Naive thymus-derived CD8-positive, alpha-beta T cell (primary cell): ENCODE measurements around the gene ODAD4. TPM values are rescaled to one million over a fixed set of nuclear protein-coding genes. Genes with fewer than 3 reads are reported as not detected.
A peak's percentile ranks its signal among the peaks of the same experiment; 100 is the strongest.
"Not testable (repeated sequence)": the region's sequence is repeated elsewhere in the genome, so short reads cannot be mapped to it uniquely, and the experiment has no call there.

Experiments
- ATAC-seq, 2 donors: fragments of 150-1000 bp; cut with Tn5 transposase in 1 of 2; sonication (Bioruptor Pico), chemical (Tn5 transposase) in 1 of 2; 1 replicate in 1 of 2; 2 replicates in 1 of 2; pipeline ENCODE4 v1.10.0; 2021; ENCODE audit warnings: mild to moderate bottlenecking in 2 of 2, moderate library complexity in 2 of 2
- POLR2A ChIA-PET: fragments of 350-600 bp; sonication (Branson Sonifier 250); formaldehyde crosslinking; loops from one replicate; lab custom pipeline; 2021; ENCODE audit warnings: antibody characterized with exemption; lab: Charles Lee
- DNase-seq, 10 donors: peaks; one replicate each; pipeline versions ENCODE4 v3.0.0 to v3.0.0-alpha.2; 2020 to 2022
- H3K27ac Mint-ChIP-seq, 10 donors: one replicate each; pipeline ENCODE4 v1.8.0; 2020 to 2022; ENCODE audit warnings: mild to moderate bottlenecking in 10 of 10, mixed read lengths in 10 of 10, moderate library complexity in 4 of 10, inconsistent platforms in 1 of 10
- H3K27me3 Mint-ChIP-seq, 5 donors: one replicate each; pipeline ENCODE4 v1.8.0; 2021 to 2022; ENCODE audit warnings: mixed read lengths in 5 of 5
- H3K36me3 Mint-ChIP-seq, 3 donors: one replicate each; pipeline ENCODE4 v1.8.0; 2020 to 2022; ENCODE audit warnings: mixed read lengths in 3 of 3, mild to moderate bottlenecking in 2 of 3, inconsistent platforms in 1 of 3
- H3K4me1 Mint-ChIP-seq, 4 donors: one replicate each; pipeline ENCODE4 v1.8.0; 2021 to 2022; ENCODE audit warnings: mixed read lengths in 4 of 4
- H3K4me3 Mint-ChIP-seq, 10 donors: one replicate each; pipeline ENCODE4 v1.8.0; 2020 to 2022; ENCODE audit warnings: mild to moderate bottlenecking in 10 of 10, mixed read lengths in 10 of 10, moderate library complexity in 6 of 10, inconsistent platforms in 1 of 10
- H3K9me3 Mint-ChIP-seq, 9 donors: one replicate each; pipeline ENCODE4 v1.8.0; 2020 to 2022; ENCODE audit warnings: mixed read lengths in 9 of 9, mild to moderate bottlenecking in 3 of 9, inconsistent platforms in 1 of 9, moderate library complexity in 1 of 9
- polyA plus RNA-seq, 3 donors: library from polyadenylated mRNA; unstranded; fragments of 300-500 nt; fragmentation: Illumina TruSeq; gene quantifications; one replicate each; pipeline ENCODE4 v1.2.3, GENCODE V29; 2021
- total RNA-seq, 8 experiments: library from RNA in 2 of 8; stranded (reverse) in 2 of 8; gene quantifications; one replicate each; pipeline ENCODE4 v1.2.3 and lab custom pipeline; 2021 to 2026

ODAD4 gene
- total and polyA plus RNA-seq, 5 experiments from 2014 or later = 0.08 to 0.09 TPM; not detected in 3

GRCh38 chr17:41917192-41917591 lies 13.2 kb upstream of the ODAD4 start:
- Mint-ChIP-seq H3K9me3 (no peaks in the 10 kb centered on the region), H3K36me3 (peaks cover 0 to 15% (median 0%) of the 10 kb centered on the region in 3 donors), H3K27me3 (no peaks in the 10 kb centered on the region), H3K4me1 (peaks cover 19 to 46% (median 37%) of the 10 kb centered on the region in 4 donors), H3K27ac (peak overlapping the region in 8 of 10 donors; percentile 18 to 88 (median 65)), H3K4me3 (peak overlapping the region; percentile 85 to 95 (median 90))
- DNase-seq (no peak), ATAC-seq (no peak)
- POLR2A ChIA-PET = interaction anchor here (1.7 to 3.6 kb wide), 3 partner anchors 13 to 471 kb away, joined by 6 to 37 read pairs (median 10); partner anchors contain the start of genes DNAJC7, ODAD4 and STAT3

GRCh38 chr17:41917679-41918313 lies 12.6 kb upstream of the ODAD4 start:
- peak; percentile 7 to 9 for ATAC-seq
- peak overlapping the region in 9 of 10 donors; percentile 18 to 88 (median 67) for H3K27ac Mint-ChIP-seq
- peaks cover 0 to 9% (median 0%) of the 10 kb centered on the region in 3 donors for H3K36me3 Mint-ChIP-seq
- H3K4me3 Mint-ChIP-seq = peak overlapping the region; percentile 85 to 95 (median 90)
- POLR2A ChIA-PET = interaction anchor here (0.9 to 3.6 kb wide), 10 partner anchors 9 to 471 kb away, joined by 3 to 37 read pairs (median 5); partner anchors contain the start of genes CNP, DNAJC7, NT5C3B and ODAD4
- DNase-seq = peak; percentile 7 to 65 (median 38)
- H3K27me3 Mint-ChIP-seq = no peaks in the 10 kb centered on the region
- no peaks in the 10 kb centered on the region for H3K9me3 Mint-ChIP-seq
- peaks cover 19 to 46% (median 36%) of the 10 kb centered on the region in 4 donors for H3K4me1 Mint-ChIP-seq

GRCh38 chr17:41918314-41919164 lies 11.9 kb upstream of the ODAD4 start, which contains the start of gene ACLY:
TSS of gene ACLY (minus strand) at chr17:41918951. CDS start at chr17:41913873, 5,078 bp downstream.
- Mint-ChIP-seq H3K4me3 (peak within 1 kb of the TSS; percentile 85 to 95 (median 90)), H3K27me3 (no peaks in the 10 kb centered on the region), H3K27ac (peak within 1 kb of the TSS in 9 of 10 donors; percentile 61 to 95 (median 89)), H3K36me3 (peaks cover 0 to 3% (median 0%) of the 10 kb centered on the region in 3 donors), H3K9me3 (no peaks in the 10 kb centered on the region), H3K4me1 (peaks cover 16 to 44% (median 34%) of the 10 kb centered on the region in 4 donors)
- ATAC-seq (peak; percentile 97 to 99), DNase-seq (peak; percentile 89 to 96 (median 93))
- POLR2A ChIA-PET = interaction anchor here (0.8 to 3.6 kb wide), 15 partner anchors 9 to 470 kb away, joined by 3 to 37 read pairs (median 4); partner anchors contain the start of genes CNP, DNAJC7, EIF1 and KLHL11

- POLR2A ChIA-PET = interaction anchor here (0.8 to 3.6 kb wide), 11 partner anchors 9 to 231 kb away, joined by 3 to 37 read pairs (median 5); partner anchors contain the start of genes CNP, DNAJC7, EIF1 and KLHL11
- ATAC-seq (peak in 1 of 2 donors; percentile 6), DNase-seq (no peak)
- no peaks in the 10 kb centered on the region for H3K27me3 Mint-ChIP-seq
- H3K4me3 Mint-ChIP-seq = peak overlapping the region; percentile 85 to 95 (median 90)
- peak overlapping the region in 5 of 10 donors; percentile 61 to 95 (median 90) for H3K27ac Mint-ChIP-seq
- H3K4me1 Mint-ChIP-seq = peaks cover 14 to 38% (median 32%) of the 10 kb centered on the region in 4 donors
- H3K36me3 Mint-ChIP-seq = no peaks in the 10 kb centered on the region
- no peaks in the 10 kb centered on the region for H3K9me3 Mint-ChIP-seq
Measured at GRCh38 chr17:41919165-41919817, 11.1 kb upstream of the ODAD4 start.

- DNase-seq (no peak), ATAC-seq (no peak)
- peak overlapping the region; percentile 22 to 92 (median 81) for H3K4me3 Mint-ChIP-seq
- no peaks in the 10 kb centered on the region for H3K9me3 Mint-ChIP-seq
- H3K36me3 Mint-ChIP-seq = no peaks in the 10 kb centered on the region
- POLR2A ChIA-PET = interaction anchor here (3.6 kb wide), 1 partner anchor 10 kb away, joined by 37 read pairs; the partner anchor contains the start of gene ODAD4
- peaks cover 8 to 32% (median 25%) of the 10 kb centered on the region in 4 donors for H3K4me1 Mint-ChIP-seq
- H3K27me3 Mint-ChIP-seq = no peaks in the 10 kb centered on the region
- peak overlapping the region in 5 of 10 donors; percentile 15 to 80 (median 72) for H3K27ac Mint-ChIP-seq
Measured at GRCh38 chr17:41919840-41920579, 10.4 kb upstream of the ODAD4 start.

- no peak for DNase-seq
- Mint-ChIP-seq H3K27ac (no peak overlapping the region), H3K27me3 (no peaks in the 10 kb centered on the region), H3K9me3 (no peaks in the 10 kb centered on the region), H3K4me1 (peaks cover 8 to 28% (median 22%) of the 10 kb centered on the region in 4 donors), H3K36me3 (no peaks in the 10 kb centered on the region), H3K4me3 (peak overlapping the region in 2 of 10 donors; percentile 45 to 85)
- ATAC-seq = no peak
- POLR2A ChIA-PET = interaction anchor here (1.5 kb wide), 1 partner anchor 10 kb away, joined by 6 read pairs; the partner anchor contains the start of gene ODAD4
Measured at GRCh38 chr17:41920580-41920955, 9.8 kb upstream of the ODAD4 start.

GRCh38 chr17:41925991-41926590 lies 4.3 kb upstream of the ODAD4 start:
- H3K4me1 Mint-ChIP-seq = peaks cover 14 to 24% (median 22%) of the 10 kb centered on the region in 4 donors
- no peak overlapping the region for H3K4me3 Mint-ChIP-seq
- POLR2A ChIA-PET = no interaction called here
- H3K27ac Mint-ChIP-seq = peak overlapping the region in 1 of 10 donors; percentile 34
- no peaks in the 10 kb centered on the region for H3K27me3 Mint-ChIP-seq
- DNase-seq (no peak), ATAC-seq (no peak)
- H3K9me3 Mint-ChIP-seq = no peaks in the 10 kb centered on the region
- no peaks in the 10 kb centered on the region for H3K36me3 Mint-ChIP-seq

- H3K4me1 Mint-ChIP-seq = peaks cover 14 to 28% (median 26%) of the 10 kb centered on the region in 4 donors
- DNase-seq (no peak), ATAC-seq (no peak)
- peak overlapping the region in 9 of 10 donors; percentile 13 to 98 (median 96) for H3K4me3 Mint-ChIP-seq
- no peaks in the 10 kb centered on the region for H3K27me3 Mint-ChIP-seq
- peak overlapping the region in 8 of 10 donors; percentile 42 to 99 (median 98) for H3K27ac Mint-ChIP-seq
- H3K36me3 Mint-ChIP-seq = no peaks in the 10 kb centered on the region
- POLR2A ChIA-PET = interaction anchor here (0.6 to 2.8 kb wide), 8 partner anchors 7 to 241 kb away, joined by 3 to 37 read pairs (median 4); partner anchors contain the start of genes ACLY, CNP and NKIRAS2
- no peaks in the 10 kb centered on the region for H3K9me3 Mint-ChIP-seq
Measured at GRCh38 chr17:41928693-41929251, 1.6 kb upstream of the ODAD4 start.

- ATAC-seq = peak; percentile 62 to 67
Measured at GRCh38 chr17:41930833-41931156, 378 bp downstream of the ODAD4 start.

GRCh38 chr17:41931715-41932114 lies 1.3 kb downstream of the ODAD4 start:
- Mint-ChIP-seq H3K27ac (peak overlapping the region in 7 of 10 donors; percentile 43 to 99 (median 98)), H3K4me1 (peaks cover 12 to 27% (median 26%) of the 10 kb centered on the region in 4 donors), H3K4me3 (peak overlapping the region in 1 of 10 donors; percentile 4)
- ATAC-seq, H3K9me3 Mint-ChIP-seq, H3K27me3 Mint-ChIP-seq, DNase-seq, H3K36me3 Mint-ChIP-seq: not testable (repeated sequence)
- POLR2A ChIA-PET = interaction anchor here (1.4 kb wide), 1 partner anchor 13 kb away, joined by 4 read pairs; the partner anchor contains the start of gene ACLY

More at GRCh38 chr17:41930833-41931156, 378 bp downstream of the ODAD4 start:
- DNase-seq, H3K27me3 Mint-ChIP-seq, H3K36me3 Mint-ChIP-seq, H3K9me3 Mint-ChIP-seq: not testable (repeated sequence)
- POLR2A ChIA-PET = interaction anchor here (0.6 to 2.8 kb wide), 13 partner anchors 9 to 308 kb away, joined by 3 to 37 read pairs (median 6); partner anchors contain the start of genes ACLY, CNP, DNAJC7 and EIF1
- H3K27ac Mint-ChIP-seq = peak overlapping the region; percentile 95 to 99 (median 98)
- peaks cover 12 to 28% (median 26%) of the 10 kb centered on the region in 4 donors for H3K4me1 Mint-ChIP-seq
- H3K4me3 Mint-ChIP-seq = peak overlapping the region; percentile 91 to 98 (median 96)
